GM03348 (cell line): Measurements from ENCODE around the gene EYA2.
"Not testable (repeated sequence)": the region's sequence is repeated elsewhere in the genome, so short reads cannot be mapped to it uniquely, and the experiment has no call there.

Experiments used
- DNase-seq: peaks from one replicate; pipeline ENCODE4 v3.0.0; 2012; ENCODE audit warnings: low spot score

The EYA2 gene

GRCh38 chr20:47204850-47205122 is 310.1 kb downstream of the EYA2 start:
- DNase-seq, result not testable (repeated sequence)

- peak; percentile 93 for DNase-seq
Measured at GRCh38 chr20:47205577-47206123, 311.0 kb downstream of the EYA2 start.

- not testable (repeated sequence) for DNase-seq
Measured at GRCh38 chr20:47206552-47206951, 311.9 kb downstream of the EYA2 start.

- no peak for DNase-seq
Measured at GRCh38 chr20:47206962-47207641, 312.5 kb downstream of the EYA2 start.

GRCh38 chr20:47208534-47209174 is 314.0 kb downstream of the EYA2 start:
- DNase-seq, result no peak

GRCh38 chr20:47209982-47210381 is 315.3 kb downstream of the EYA2 start:
- DNase-seq, result no peak

- no peak for DNase-seq
Measured at GRCh38 chr20:47210470-47210869, 315.8 kb downstream of the EYA2 start.

GRCh38 chr20:47211036-47211435 is 316.4 kb downstream of the EYA2 start:
- no peak for DNase-seq

- DNase-seq, result no peak
Measured at GRCh38 chr20:47212606-47213207, 318.1 kb downstream of the EYA2 start.

- no peak for DNase-seq
Measured at GRCh38 chr20:47213966-47214365, 319.3 kb downstream of the EYA2 start.

- DNase-seq, result no peak
Measured at GRCh38 chr20:47215653-47216397, 321.2 kb downstream of the EYA2 start.

GRCh38 chr20:47216819-47217410 is 322.3 kb downstream of the EYA2 start:
- no peak for DNase-seq

- DNase-seq, result no peak
Measured at GRCh38 chr20:47217482-47218446, 323.1 kb downstream of the EYA2 start.

- DNase-seq, result peak; percentile 53
Measured at GRCh38 chr20:47220161-47220582, 325.5 kb downstream of the EYA2 start.

GRCh38 chr20:47221036-47221625 is 326.5 kb downstream of the EYA2 start:
- DNase-seq, result no peak

GRCh38 chr20:47222468-47223119 is 328.0 kb downstream of the EYA2 start:
- no peak for DNase-seq

GRCh38 chr20:47223896-47224295 is 329.3 kb downstream of the EYA2 start:
- no peak for DNase-seq

GRCh38 chr20:47224300-47224791 is 329.7 kb downstream of the EYA2 start:
- DNase-seq, result no peak

- no peak for DNase-seq
Measured at GRCh38 chr20:47224857-47225256, 330.2 kb downstream of the EYA2 start.

- no peak for DNase-seq
Measured at GRCh38 chr20:47225458-47225857, 330.8 kb downstream of the EYA2 start.
